Measurements from ENCODE around the gene SRRM1. TPM values are rescaled to one million over a fixed set of nuclear protein-coding genes. Genes with fewer than 3 reads are reported as not detected.

The SRRM1 gene
- total and polyA plus RNA-seq, 2 of the 8 experiments (the other 6 are each of a cell fraction or from before 2014, with no cell fraction given): 77.1 to 255 TPM

DNA sequence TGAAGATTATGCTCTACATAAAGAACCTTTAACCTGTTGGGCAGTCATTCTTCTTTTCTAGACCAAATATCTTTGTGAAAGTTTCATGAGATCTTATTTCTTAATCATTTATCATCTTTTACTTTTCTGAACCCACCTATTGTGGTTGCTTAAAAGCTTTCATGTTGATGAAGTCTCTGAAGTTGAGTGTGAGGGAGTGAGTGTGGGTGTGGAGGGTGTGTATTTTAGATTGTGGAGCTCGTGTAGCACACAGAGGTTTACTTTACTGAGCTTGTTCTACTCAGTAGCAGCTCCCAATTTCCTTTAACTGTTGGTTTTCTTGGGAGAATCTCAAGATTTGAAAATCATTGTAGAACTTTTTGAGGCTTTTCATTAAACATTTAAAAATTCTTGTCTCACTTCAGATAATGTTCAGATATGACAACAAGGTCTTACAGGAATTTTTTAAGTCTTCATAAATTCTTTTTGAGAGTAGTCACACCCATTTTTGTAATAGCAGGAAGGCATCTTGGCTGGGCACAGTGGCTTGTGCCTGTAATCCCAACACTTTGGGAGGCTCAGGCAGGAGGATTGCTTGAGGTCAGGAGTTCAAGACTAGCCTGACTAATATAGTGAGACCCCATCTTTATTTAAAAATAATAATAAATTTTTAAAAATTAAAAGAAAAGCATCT is 17.0 kb downstream of the SRRM1 start:
- H3K27me3 ChIP-seq (replicated peaks in 1 of 4; ENCODE audit: control insufficient read depth in 3 of 4, extremely low read depth in 1 of 4, insufficient read depth in 3 of 4, low read length in 3 of 4): no peaks in the 10 kb centered on the region
- CTCF ChIA-PET (ENCODE audit: partially characterized antibody): interaction anchor here (0.8 to 2.1 kb wide), 4 partner anchors 9 to 172 kb away, joined by 3 to 7 read pairs (median 3); no protein-coding TSS in a partner anchor
- peaks cover 40 to 100% (median 82%) of the 10 kb centered on the region in 4 experiments for H3K36me3 ChIP-seq (ENCODE audit: control insufficient read depth in 2 of 4, insufficient read depth in 4 of 4, low read length in 3 of 4)

More for the DNA sequence above, 17.0 kb downstream of the SRRM1 start:
- Histone ChIP-seq H3K14ac (ENCODE audit: insufficient read length) (no peak overlapping the region), H2BK5ac (ENCODE audit: low read depth, low read length) (no peak overlapping the region), H3K56ac (replicated peaks; ENCODE audit: insufficient read length, low read depth, low read length) (no peak overlapping the region), H2AFZ (ENCODE audit: low read length) (no peak overlapping the region), H2BK120ac (replicated peaks; ENCODE audit: low read depth, low read length) (no peak overlapping the region), H2AK5ac (ENCODE audit: low read depth, low read length) (no peak overlapping the region), H3K4me1 (replicated peaks in 1 of 4; ENCODE audit: control insufficient read depth in 3 of 4, insufficient read depth in 4 of 4, low read length in 3 of 4) (no peaks in the 10 kb centered on the region), H4K5ac (ENCODE audit: insufficient read length, low read depth, low read length) (no peak overlapping the region), H3K4ac (replicated peaks; ENCODE audit: insufficient read length, low read depth, low read length) (no peak overlapping the region), H4K91ac (replicated peaks; ENCODE audit: insufficient read length, low read length) (no peak overlapping the region), H3K23me2 (ENCODE audit: low read depth, low read length) (no peaks in the 10 kb centered on the region), H2BK15ac (ENCODE audit: low read length) (no peak overlapping the region), H3K18ac (ENCODE audit: extremely low read depth, low read length) (no peak overlapping the region), H3K79me2 (ENCODE audit: control insufficient read depth in 1 of 2, insufficient read depth in 2 of 2, low read length in 2 of 2) (peaks cover 0 to 50% of the 10 kb centered on the region in 2 experiments; a peak in 2 of 4 replicates), H2BK12ac (ENCODE audit: low read depth, low read length) (no peak overlapping the region), H3K4me3 (ENCODE audit: extremely low read depth in 1 of 4, insufficient read depth in 2 of 4, low read depth in 3 of 4, low read length in 4 of 4) (no peak overlapping the region), H4K20me1 (replicated peaks in 1 of 2; ENCODE audit: control insufficient read depth in 1 of 2, insufficient read depth in 2 of 2, low read length in 2 of 2) (peaks cover 6% of the 10 kb centered on the region in 2 experiments), H3K79me1 (ENCODE audit: low read depth, low read length) (no peaks in the 10 kb centered on the region; the same call in 1 of the 2 replicates), H2BK20ac (ENCODE audit: low read length) (no peak overlapping the region), H3K9me3 (ENCODE audit: insufficient read depth in 2 of 2, low read depth in 1 of 2, low read length in 1 of 2) (no peaks in the 10 kb centered on the region), H4K8ac (ENCODE audit: extremely low read depth, insufficient read depth, low read length) (no peak overlapping the region), H3K27ac (ENCODE audit: low read depth, low read length) (no peak overlapping the region), H3K23ac (ENCODE audit: insufficient read length) (no peak overlapping the region), H3K9ac (replicated peaks in 1 of 4; ENCODE audit: extremely low read depth in 1 of 4, low read depth in 3 of 4, low read length in 3 of 4) (no peak overlapping the region), H3K4me2 (ENCODE audit: insufficient read depth in 1 of 2, low read depth in 2 of 2, low read length in 2 of 2) (no peak overlapping the region)
- 75% methylated on average over 1 of the region's 1 CpG; no CpG with 5 or more reads in 1 of the 2 experiments for WGBS, 2 experiments (ENCODE audit: extremely low coverage in 1 of 2, insufficient coverage in 1 of 2, insufficient read length in 1 of 2, insufficient replicate concordance in 2 of 2, low coverage in 1 of 2, low lambda C conversion rate in 2 of 2, missing lambda C conversion rate in 1 of 2)
- DNase-seq (ENCODE audit: low read depth in 1 of 2, low spot score in 2 of 2) (no peak), FAIRE-seq (no peak)
- no peak for TF ChIP-seq RFX5 (IDR thresholded peaks at IDR 0.05; ENCODE audit: borderline replicate concordance, low read depth, low read length)
- no peak for TF ChIP-seq POU5F1 (IDR thresholded peaks at IDR 0.05; ENCODE audit: low read depth, low read length)
- no peak for TF ChIP-seq NRF1 (IDR thresholded peaks at IDR 0.05; ENCODE audit: low read depth, low read length)
- TF ChIP-seq GABPA (IDR thresholded peaks at IDR 0.05; ENCODE audit: borderline replicate concordance, insufficient read depth, low read length): no peak
- no peak for TF ChIP-seq SUZ12 (IDR thresholded peaks at IDR 0.05; ENCODE audit: low read length)
- TF ChIP-seq RNF2 (IDR thresholded peaks at IDR 0.05; ENCODE audit: borderline replicate concordance, low read depth, low read length, missing control alignments, poor library complexity, severe bottlenecking): no peak
- TF ChIP-seq SIX5 (IDR thresholded peaks at IDR 0.05; ENCODE audit: low read depth, low read length): no peak
- TF ChIP-seq TAF7 (optimal IDR thresholded peaks at IDR 0.05; ENCODE audit: borderline replicate concordance, low read depth, low read length): no peak
- no peak for TF ChIP-seq EGR1 (IDR thresholded peaks at IDR 0.05; ENCODE audit: borderline replicate concordance, low read depth, low read length)
- TF ChIP-seq FOSL1 (IDR thresholded peaks at IDR 0.05; ENCODE audit: insufficient read depth, low read depth, low read length): no peak
- TF ChIP-seq SIN3A (conservative IDR thresholded peaks at IDR 0.05 in 1 of 2, IDR thresholded peaks at IDR 0.05 in 1 of 2; ENCODE audit: low read depth in 1 of 2, low read length in 2 of 2): no peak
- TF ChIP-seq EP300 (IDR thresholded peaks at IDR 0.05; ENCODE audit: borderline replicate concordance in 1 of 2, low read depth in 2 of 2, low read length in 2 of 2): no peak
- POLR2A ChIA-PET (ENCODE audit: partially characterized antibody): interaction anchor here (0.6 to 2.1 kb wide), 10 partner anchors 9 to 20 kb away, joined by 3 to 8 read pairs (median 4); partner anchors contain the start of gene SRRM1

Data from H1 (cell line).